Measurements from ENCODE around the gene GGCX.

Gene GGCX

DNA sequence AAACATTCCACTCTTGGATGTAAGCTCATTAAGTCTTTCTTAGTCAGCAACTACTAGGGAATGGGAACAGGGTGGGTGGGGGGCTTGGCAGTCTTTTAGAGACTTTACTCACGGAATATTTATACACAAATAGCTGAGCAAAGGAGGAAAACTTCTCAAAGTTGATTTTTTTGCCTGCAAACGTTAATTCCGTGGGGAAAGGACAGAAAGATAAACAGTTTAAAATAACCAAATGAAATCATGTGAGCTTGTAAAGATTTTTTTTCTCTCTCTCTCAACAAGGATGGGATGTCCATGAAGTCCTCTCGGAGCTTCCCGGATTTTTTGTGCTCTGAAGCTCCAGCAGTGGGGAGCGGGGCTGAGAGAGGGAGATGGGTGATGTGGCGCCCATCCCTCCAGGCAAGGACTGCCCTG, 54.5 kb downstream of the GGCX start:
- Histone ChIP-seq H3K27ac (no peak overlapping the region), H3K4me3 (no peak overlapping the region), H3K9me3 (replicated peaks in 1 of 11) (no peaks in the 10 kb centered on the region), H3K4me2 (no peak overlapping the region), H3K4me1 (peaks cover 0 to 58% (median 19%) of the 10 kb centered on the region in 10 experiments; a peak in 15 of 20 replicates), H4K20me1 (no peaks in the 10 kb centered on the region), H3K36me3 (no peaks in the 10 kb centered on the region), H3K27me3 (no peaks in the 10 kb centered on the region), H3K9ac (no peak overlapping the region)
- no peak for TF ChIP-seq Cebpa-rat (IDR thresholded peaks at IDR 0.05)

DNA sequence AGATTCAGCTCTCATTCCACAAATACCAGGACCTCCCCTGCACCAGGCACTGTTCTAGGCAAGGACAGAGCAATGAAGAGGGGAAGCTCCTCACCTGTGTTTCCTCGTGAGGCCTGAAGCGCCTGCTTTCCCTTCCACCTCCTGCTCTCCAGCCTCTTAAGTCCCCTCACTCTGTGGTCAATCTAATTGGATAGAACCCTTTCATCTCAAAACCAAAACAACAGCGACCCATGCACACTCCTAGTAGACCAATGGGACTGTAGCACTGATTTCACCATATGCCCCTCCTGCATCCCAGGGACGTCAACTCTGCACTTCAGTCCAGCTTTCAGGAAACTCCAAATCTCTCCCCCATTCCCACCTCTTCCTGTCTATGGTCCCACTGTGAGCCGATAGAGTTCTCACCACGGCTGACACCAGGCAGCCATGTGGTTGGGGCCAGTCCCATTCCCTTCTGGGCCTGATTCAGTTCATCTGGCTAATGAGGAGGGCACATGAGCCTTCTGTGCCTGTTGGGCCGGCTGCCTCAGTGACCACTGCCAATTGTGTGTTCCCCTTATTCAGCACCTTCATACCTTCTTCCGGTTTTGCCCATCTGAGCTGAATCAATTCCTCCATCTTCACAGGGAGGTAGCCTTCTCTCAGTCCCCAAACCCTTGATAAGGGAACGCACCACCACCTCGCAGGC, 55.6 kb downstream of the GGCX start:
- Histone ChIP-seq H3K36me3 (no peaks in the 10 kb centered on the region), H3K4me2 (peak overlapping the region in 5 of 11 experiments; percentile 22 to 94 (median 60); a peak in 8 of 22 replicates), H4K20me1 (no peaks in the 10 kb centered on the region), H3K4me1 (peaks cover 0 to 58% (median 25%) of the 10 kb centered on the region in 10 experiments; a peak in 17 of 20 replicates), H3K4me3 (no peak overlapping the region), H3K9me3 (replicated peaks in 1 of 11) (no peaks in the 10 kb centered on the region), H3K27me3 (no peaks in the 10 kb centered on the region), H3K9ac (no peak overlapping the region), H3K27ac (peak overlapping the region in 4 of 11 experiments; percentile 23 to 33 (median 28); a peak in 3 of 22 replicates)
- no peak for TF ChIP-seq Cebpa-rat (IDR thresholded peaks at IDR 0.05)

DNA sequence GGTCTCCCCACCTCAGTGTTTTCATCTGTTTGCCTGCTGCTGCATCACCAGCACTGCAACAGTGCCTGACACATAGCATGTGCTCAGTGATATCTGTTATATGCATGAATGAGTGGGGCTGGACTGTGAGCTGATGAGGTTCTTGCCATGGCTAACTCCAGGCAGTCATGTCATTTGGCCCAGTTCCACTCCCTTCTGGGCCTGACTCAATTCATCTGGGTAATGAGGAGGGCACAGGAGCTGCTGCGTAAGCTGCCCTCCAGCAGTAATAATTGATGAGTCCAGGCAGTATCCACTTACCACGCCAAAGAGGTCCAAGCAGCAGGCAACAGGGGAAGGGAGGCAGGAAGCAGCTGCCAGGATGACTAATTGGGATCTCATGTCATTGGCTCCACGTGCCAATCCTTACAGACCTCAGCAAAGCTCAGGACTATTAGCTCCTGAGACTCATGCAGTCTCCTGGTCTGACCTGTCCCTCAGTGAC, 56.5 kb downstream of the GGCX start:
- Histone ChIP-seq H3K9ac (no peak overlapping the region; a peak in 1 of 22 replicates), H3K27ac (peak overlapping the region in 4 of 11 experiments; percentile 23 to 33 (median 28); a peak in 3 of 22 replicates), H3K27me3 (no peaks in the 10 kb centered on the region), H4K20me1 (no peaks in the 10 kb centered on the region), H3K4me3 (no peak overlapping the region), H3K9me3 (replicated peaks in 1 of 11) (no peaks in the 10 kb centered on the region), H3K4me2 (peak overlapping the region in 7 of 11 experiments; percentile 17 to 94 (median 60); a peak in 13 of 22 replicates), H3K4me1 (peaks cover 6 to 63% (median 33%) of the 10 kb centered on the region in 10 experiments; a peak in 18 of 20 replicates), H3K36me3 (no peaks in the 10 kb centered on the region)
- TF ChIP-seq Cebpa-rat (IDR thresholded peaks at IDR 0.05), result no peak

DNA sequence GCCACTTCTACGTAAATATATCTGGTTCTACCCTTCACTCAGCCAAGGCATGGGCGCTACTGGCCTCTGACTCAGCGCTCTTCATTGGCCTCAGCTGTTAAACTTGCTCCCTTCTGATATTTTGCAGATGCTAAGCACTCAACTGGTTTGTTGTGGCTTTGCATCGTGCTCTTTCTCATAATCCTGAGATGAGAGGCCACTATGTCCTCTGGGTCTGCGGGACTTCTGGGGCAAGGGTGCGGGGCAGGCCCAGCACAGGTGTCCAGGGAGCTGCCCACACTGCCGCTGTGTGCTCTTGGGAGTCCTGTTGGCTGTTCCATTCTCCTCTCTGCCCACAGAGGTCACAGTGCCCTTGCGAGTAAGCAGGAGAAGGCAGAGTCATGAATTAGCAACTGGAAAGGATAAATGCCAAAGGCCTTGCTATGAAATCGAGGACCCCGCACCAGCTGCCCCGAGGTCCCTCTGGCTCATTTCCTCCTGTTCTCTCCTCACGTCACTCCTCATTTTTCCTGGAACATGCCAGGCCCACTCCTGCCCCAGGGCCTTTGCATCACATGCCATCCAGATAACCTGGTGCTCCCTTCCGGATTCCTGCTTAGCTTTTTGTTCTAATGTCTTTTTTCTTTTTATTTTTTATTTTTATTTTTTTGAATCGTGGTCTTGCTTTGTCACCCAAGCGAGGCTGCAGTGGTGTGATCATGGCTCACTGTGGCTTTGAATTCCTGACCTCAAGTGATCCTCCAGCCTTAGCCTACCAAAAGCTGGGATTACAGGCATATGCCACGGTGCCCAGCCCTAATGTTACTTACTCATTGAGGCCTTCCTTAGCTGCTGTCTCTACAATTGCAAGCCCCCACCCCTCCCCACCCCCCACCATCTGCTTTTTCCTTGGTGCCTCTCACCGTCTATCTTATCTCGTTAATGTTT, 57.2 kb downstream of the GGCX start:
- TF ChIP-seq Cebpa-rat (IDR thresholded peaks at IDR 0.05), result no peak
- Histone ChIP-seq H3K9ac (no peak overlapping the region), H3K4me1 (peaks cover 6 to 70% (median 38%) of the 10 kb centered on the region in 10 experiments; a peak in 18 of 20 replicates), H3K4me2 (peak overlapping the region in 5 of 11 experiments; percentile 53 to 94 (median 71); a peak in 9 of 22 replicates), H4K20me1 (no peaks in the 10 kb centered on the region), H3K9me3 (replicated peaks in 1 of 11) (no peaks in the 10 kb centered on the region), H3K4me3 (no peak overlapping the region), H3K36me3 (no peaks in the 10 kb centered on the region), H3K27me3 (no peaks in the 10 kb centered on the region), H3K27ac (peak overlapping the region in 5 of 11 experiments; percentile 3 to 34 (median 25); a peak in 5 of 22 replicates)

DNA sequence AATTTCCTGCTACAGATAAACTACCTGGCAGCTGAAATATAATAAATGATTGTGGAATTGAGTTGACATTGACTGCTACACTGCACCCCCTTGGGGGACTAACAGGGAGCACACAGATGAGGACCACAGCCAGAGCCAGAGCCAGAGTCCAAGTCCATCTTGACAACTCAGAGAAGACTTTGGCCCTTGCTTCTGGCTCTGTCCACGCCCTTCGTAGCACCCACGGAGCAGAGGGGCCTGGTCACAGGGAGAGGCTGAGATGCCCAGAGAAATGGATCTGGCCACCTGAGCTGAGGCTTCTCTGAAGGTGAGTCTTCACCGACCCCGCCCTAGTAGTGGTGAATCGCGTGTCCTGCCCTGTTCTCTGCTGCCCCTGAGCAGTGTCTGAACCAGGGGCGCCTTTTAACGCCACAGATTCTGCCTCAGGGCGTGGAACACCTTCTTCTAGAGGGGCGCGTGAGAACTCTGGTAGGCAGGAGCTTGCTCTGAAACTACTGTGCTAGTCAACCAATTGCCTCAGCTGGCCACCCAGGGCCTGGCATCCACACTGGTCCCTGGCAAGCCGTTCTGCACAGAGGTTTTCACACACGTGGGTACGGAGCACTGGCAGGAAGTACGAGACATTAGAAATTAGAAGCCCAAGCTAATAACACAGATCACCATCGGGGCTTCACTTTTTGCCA, 58.0 kb downstream of the GGCX start:
- H4K20me1 ChIP-seq, result no peaks in the 10 kb centered on the region
- no peaks in the 10 kb centered on the region for H3K36me3 ChIP-seq
- peaks cover 6 to 78% (median 42%) of the 10 kb centered on the region in 10 experiments; a peak in 18 of 20 replicates for H3K4me1 ChIP-seq
- no peak overlapping the region; a peak in 1 of 22 replicates for H3K9ac ChIP-seq
- H3K9me3 ChIP-seq (replicated peaks in 1 of 11), result no peaks in the 10 kb centered on the region
- peak overlapping the region in 3 of 11 experiments; percentile 60 to 94 (median 86); a peak in 5 of 22 replicates for H3K4me2 ChIP-seq
- no peak for TF ChIP-seq Cebpa-rat (IDR thresholded peaks at IDR 0.05)
- peak overlapping the region in 3 of 11 experiments; percentile 18 to 34 (median 25); a peak in 1 of 22 replicates for H3K27ac ChIP-seq
- H3K27me3 ChIP-seq, result no peaks in the 10 kb centered on the region
- no peak overlapping the region for H3K4me3 ChIP-seq

DNA sequence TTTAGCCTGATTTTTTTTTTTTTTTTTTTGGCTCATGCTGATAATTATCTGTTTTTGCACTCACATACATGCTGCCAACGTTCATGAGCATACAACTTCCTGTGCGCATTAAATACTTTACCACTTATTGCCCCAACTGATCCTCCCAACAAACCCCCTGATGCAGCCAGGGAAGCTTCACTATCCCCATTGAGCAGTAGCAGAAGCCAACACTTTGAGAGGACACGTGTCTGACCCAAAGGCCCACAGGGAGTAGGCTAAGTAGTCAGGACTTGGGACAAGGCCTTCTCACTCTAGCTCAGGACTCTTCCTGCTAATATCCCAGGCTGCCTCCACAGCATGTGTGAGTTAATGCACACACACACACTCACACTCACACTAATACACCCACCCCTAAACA, 58.6 kb downstream of the GGCX start:
- no peaks in the 10 kb centered on the region for H3K36me3 ChIP-seq
- H3K4me3 ChIP-seq, result no peak overlapping the region
- peak overlapping the region in 3 of 11 experiments; percentile 79 to 94 (median 86); a peak in 4 of 22 replicates for H3K4me2 ChIP-seq
- H3K27ac ChIP-seq, result peak overlapping the region in 1 of 11 experiments; percentile 15; a peak in 1 of 22 replicates
- no peaks in the 10 kb centered on the region for H3K27me3 ChIP-seq
- peaks cover 6 to 84% (median 42%) of the 10 kb centered on the region in 10 experiments; a peak in 18 of 20 replicates for H3K4me1 ChIP-seq
- no peaks in the 10 kb centered on the region for H3K9me3 ChIP-seq (replicated peaks in 1 of 11)
- no peaks in the 10 kb centered on the region for H4K20me1 ChIP-seq
- TF ChIP-seq Cebpa-rat (IDR thresholded peaks at IDR 0.05), result no peak
- H3K9ac ChIP-seq, result no peak overlapping the region

DNA sequence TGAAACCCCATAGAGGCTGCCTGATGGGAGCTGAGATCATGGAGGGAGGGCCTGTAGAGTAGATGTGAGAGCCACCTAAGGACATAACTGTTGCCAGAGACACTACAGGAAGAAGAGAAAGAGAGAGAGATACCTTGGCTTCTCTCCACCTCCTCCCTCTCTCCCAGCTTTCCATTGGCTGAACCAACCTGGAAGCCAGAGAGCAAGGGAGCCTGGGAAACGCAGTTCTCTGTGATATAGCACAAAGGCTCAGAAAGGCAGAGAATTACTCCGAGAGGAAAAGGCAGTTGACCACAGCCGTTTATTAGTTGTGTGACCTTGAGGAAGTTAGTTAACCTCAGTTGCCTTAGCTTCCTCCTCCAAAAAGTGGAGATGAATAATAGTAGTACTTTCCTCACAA, 60.0 kb downstream of the GGCX start:
- Histone ChIP-seq H3K4me2 (peak overlapping the region in 9 of 11 experiments; percentile 5 to 94 (median 73); a peak in 17 of 22 replicates), H3K4me1 (peaks cover 6 to 89% (median 42%) of the 10 kb centered on the region in 10 experiments; a peak in 18 of 20 replicates), H3K36me3 (no peaks in the 10 kb centered on the region), H3K9me3 (replicated peaks in 1 of 11) (no peaks in the 10 kb centered on the region), H3K27ac (peak overlapping the region in 8 of 11 experiments; percentile 18 to 79 (median 76); a peak in 14 of 22 replicates), H3K9ac (peak overlapping the region in 6 of 11 experiments; percentile 23 to 71 (median 57); a peak in 8 of 22 replicates), H4K20me1 (no peaks in the 10 kb centered on the region), H3K27me3 (no peaks in the 10 kb centered on the region), H3K4me3 (no peak overlapping the region)
- no peak for TF ChIP-seq Cebpa-rat (IDR thresholded peaks at IDR 0.05)

- TF ChIP-seq Cebpa-rat (IDR thresholded peaks at IDR 0.05), result no peak
- no peaks in the 10 kb centered on the region for H4K20me1 ChIP-seq
- H3K4me1 ChIP-seq, result peaks cover 11 to 59% (median 32%) of the 10 kb centered on the region in 10 experiments; a peak in 18 of 20 replicates
- H3K9ac ChIP-seq, result no peak overlapping the region
- no peaks in the 10 kb centered on the region for H3K9me3 ChIP-seq (replicated peaks in 1 of 11)
- H3K27ac ChIP-seq, result peak overlapping the region in 2 of 11 experiments; percentile 76 to 77; a peak in 5 of 22 replicates
- no peaks in the 10 kb centered on the region for H3K27me3 ChIP-seq
- H3K36me3 ChIP-seq, result no peaks in the 10 kb centered on the region
- peak overlapping the region in 5 of 11 experiments; percentile 68 to 94 (median 81); a peak in 8 of 22 replicates for H3K4me2 ChIP-seq
- H3K4me3 ChIP-seq, result peak overlapping the region in 1 of 10 experiments; percentile 11; a peak in 1 of 20 replicates
These were observed 63.2 kb downstream of the GGCX start for GRCh38 chr2:85497944-85498630.
